ENCODE measurements around the gene ZNF615.

ZNF615 gene

DNA sequence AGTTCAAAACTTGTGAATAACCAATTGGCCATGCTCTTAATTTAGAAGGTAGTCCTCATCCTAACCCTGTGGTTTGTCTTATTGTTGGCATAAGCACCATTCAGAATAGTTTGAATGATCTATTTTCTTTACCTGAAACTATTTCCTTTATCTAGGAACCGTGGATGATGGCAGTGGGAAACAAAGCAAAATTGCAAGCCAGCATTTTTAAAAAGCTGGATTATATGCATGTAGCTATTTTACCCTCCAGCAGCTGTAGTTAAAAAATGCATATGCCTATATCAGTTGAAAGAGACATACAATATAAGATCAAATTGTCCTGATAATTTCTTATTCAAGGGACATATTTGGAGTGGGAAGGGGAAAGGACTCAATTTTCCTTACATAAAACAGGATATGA is 61.4 kb downstream of the ZNF615 start:
- H3K4me3 ChIP-seq (ENCODE audit: low read depth, low read length): no peak overlapping the region
- TF ChIP-seq, protein P1, sequence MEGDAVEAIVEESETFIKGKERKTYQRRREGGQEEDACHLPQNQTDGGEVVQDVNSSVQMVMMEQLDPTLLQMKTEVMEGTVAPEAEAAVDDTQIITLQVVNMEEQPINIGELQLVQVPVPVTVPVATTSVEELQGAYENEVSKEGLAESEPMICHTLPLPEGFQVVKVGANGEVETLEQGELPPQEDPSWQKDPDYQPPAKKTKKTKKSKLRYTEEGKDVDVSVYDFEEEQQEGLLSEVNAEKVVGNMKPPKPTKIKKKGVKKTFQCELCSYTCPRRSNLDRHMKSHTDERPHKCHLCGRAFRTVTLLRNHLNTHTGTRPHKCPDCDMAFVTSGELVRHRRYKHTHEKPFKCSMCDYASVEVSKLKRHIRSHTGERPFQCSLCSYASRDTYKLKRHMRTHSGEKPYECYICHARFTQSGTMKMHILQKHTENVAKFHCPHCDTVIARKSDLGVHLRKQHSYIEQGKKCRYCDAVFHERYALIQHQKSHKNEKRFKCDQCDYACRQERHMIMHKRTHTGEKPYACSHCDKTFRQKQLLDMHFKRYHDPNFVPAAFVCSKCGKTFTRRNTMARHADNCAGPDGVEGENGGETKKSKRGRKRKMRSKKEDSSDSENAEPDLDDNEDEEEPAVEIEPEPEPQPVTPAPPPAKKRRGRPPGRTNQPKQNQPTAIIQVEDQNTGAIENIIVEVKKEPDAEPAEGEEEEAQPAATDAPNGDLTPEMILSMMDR (IDR thresholded peaks at IDR 0.05; ENCODE audit: borderline replicate concordance, insufficient read depth, low read depth, low read length): no peak

DNA sequence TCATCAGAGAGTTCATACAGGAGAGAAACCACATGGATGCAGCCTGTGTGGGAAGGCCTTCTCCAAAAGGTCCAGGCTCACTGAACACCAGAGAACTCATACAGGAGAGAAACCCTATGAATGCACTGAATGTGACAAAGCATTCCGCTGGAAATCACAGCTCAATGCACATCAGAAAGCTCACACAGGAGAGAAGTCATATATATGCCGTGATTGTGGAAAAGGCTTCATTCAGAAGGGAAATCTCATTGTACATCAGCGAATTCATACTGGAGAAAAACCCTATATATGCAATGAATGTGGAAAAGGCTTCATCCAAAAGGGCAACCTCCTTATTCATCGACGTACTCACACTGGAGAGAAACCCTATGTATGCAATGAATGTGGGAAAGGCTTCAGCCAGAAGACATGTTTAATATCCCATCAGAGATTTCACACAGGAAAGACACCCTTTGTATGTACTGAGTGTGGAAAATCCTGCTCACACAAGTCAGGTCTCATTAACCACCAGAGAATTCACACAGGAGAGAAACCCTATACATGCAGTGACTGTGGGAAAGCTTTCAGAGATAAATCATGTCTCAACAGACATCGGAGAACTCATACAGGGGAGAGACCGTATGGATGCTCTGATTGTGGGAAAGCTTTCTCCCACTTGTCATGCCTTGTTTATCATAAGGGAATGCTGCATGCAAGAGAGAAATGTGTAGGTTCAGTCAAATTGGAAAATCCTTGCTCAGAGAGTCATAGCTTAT is 63.0 kb downstream of the ZNF615 start:
- H3K4me3 ChIP-seq (ENCODE audit: low read depth, low read length): no peak overlapping the region
- TF ChIP-seq, protein P1 (IDR thresholded peaks at IDR 0.05; ENCODE audit: borderline replicate concordance, insufficient read depth, low read depth, low read length): no peak
